SK-N-MC (cell line): ENCODE results near the gene JOSD2.

Experiments used
- EZH2 ChIP-seq: fragments of 200-600 bp; sonication (generic); IDR thresholded peaks from one replicate; pipeline ENCODE4 v1.6.1; 2017; ENCODE audit warnings: antibody characterized with exemption
- FOXP2 ChIP-seq: optimal IDR thresholded peaks from 2 replicates; pipeline ENCODE3; 2011; ENCODE audit warnings: mild to moderate bottlenecking, moderate library complexity; ENCODE audit not compliant: insufficient read depth; ENCODE audit errors: extremely low read length, control extremely low read depth
- POLR2AphosphoS5 ChIP-seq: IDR thresholded peaks from 2 replicates; pipeline ENCODE4 v1.6.1; 2012; ENCODE audit warnings: mild to moderate bottlenecking, low read depth, low read length, borderline replicate concordance

DNA sequence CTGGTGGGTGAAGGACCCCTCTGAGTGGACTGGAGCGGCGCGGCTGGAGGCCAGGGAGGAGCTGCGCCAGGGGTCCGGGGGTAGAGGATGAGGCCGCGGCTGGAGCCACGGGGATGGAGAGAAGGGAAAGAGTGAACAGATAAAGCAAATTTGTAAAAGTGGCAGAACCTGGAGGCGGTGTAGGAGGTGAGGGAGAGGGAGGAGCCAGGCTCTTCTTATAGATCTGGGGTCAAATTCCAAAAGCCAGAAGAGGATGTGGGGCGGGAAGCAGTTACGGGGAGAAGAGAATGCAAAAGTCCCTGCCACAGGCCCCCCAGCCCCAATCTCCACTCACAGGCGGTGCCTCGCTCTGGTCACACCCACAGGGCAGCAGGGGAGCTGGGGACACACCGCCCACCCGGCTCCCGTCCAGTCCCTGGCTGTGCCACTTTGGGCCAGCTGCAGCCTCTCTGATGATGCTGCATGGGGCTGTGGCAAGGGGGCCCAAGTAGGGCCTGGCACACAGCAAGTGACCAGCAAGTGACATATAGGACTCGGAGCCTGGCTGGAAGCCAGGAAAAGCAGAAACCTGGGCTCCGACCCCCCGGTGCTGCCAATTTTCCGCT is 46.1 kb upstream of the JOSD2 start:
- TF ChIP-seq EZH2: no peak
- no peak for TF ChIP-seq POLR2AphosphoS5
- TF ChIP-seq FOXP2: no peak
